ENCODE measurements around the gene BSG.

Gene BSG

GRCh38 chr19:588093-588740 is 15.8 kb downstream of the BSG start:
- TF ChIP-seq POLR2AphosphoS5 (IDR thresholded peaks at IDR 0.05; ENCODE audit: low read depth, low read length) (no peak), TAF1 (IDR thresholded peaks at IDR 0.05; ENCODE audit: borderline replicate concordance, insufficient read depth, low read length) (no peak), FOXP2 (optimal IDR thresholded peaks at IDR 0.05; ENCODE audit: borderline replicate concordance, extremely low read depth, extremely low read length, insufficient read depth) (peak; percentile 39), REST (IDR thresholded peaks at IDR 0.05; ENCODE audit: insufficient read depth in 1 of 2, low read depth in 2 of 2, low read length in 2 of 2) (no peak)

GRCh38 chr19:588741-589692 is 16.6 kb downstream of the BSG start:
- TF ChIP-seq FOXP2 (optimal IDR thresholded peaks at IDR 0.05; ENCODE audit: borderline replicate concordance, extremely low read depth, extremely low read length, insufficient read depth) (no peak), POLR2AphosphoS5 (IDR thresholded peaks at IDR 0.05; ENCODE audit: low read depth, low read length) (no peak), SIN3A (IDR thresholded peaks at IDR 0.05; ENCODE audit: borderline replicate concordance, insufficient read depth, low read length) (no peak), REST (IDR thresholded peaks at IDR 0.05; ENCODE audit: insufficient read depth in 1 of 2, low read depth in 2 of 2, low read length in 2 of 2) (no peak), TAF1 (IDR thresholded peaks at IDR 0.05; ENCODE audit: borderline replicate concordance, insufficient read depth, low read length) (no peak)

DNA sequence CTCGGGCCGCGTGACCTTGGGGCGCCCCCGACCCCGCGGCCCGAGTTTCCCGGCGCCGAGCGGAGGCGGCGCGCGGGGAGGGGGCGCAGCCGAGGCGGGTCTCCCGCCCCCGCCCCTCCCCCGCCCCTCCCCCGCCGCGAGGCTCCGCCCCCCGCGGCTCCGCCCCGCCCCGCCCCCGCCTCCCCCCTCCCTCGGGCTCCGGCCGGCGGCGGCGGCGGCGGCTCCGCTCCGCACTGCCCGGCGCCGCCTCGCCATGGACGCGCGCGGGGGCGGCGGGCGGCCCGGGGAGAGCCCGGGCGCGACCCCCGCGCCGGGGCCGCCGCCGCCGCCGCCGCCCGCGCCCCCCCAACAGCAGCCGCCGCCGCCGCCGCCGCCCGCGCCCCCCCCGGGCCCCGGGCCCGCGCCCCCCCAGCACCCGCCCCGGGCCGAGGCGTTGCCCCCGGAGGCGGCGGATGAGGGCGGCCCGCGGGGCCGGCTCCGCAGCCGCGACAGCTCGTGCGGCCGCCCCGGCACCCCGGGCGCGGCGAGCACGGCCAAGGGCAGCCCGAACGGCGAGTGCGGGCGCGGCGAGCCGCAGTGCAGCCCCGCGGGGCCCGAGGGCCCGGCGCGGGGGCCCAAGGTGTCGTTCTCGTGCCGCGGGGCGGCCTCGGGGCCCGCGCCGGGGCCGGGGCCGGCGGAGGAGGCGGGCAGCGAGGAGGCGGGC is 17.4 kb downstream of the BSG start, which contains the start of gene HCN2:
HCN2 (plus strand) TSS at position 189 of the 703 bp plus-strand sequence; CDS start at position 254, 65 bp downstream.
- TF ChIP-seq FOXP2 (optimal IDR thresholded peaks at IDR 0.05; ENCODE audit: borderline replicate concordance, extremely low read depth, extremely low read length, insufficient read depth) (no peak), POLR2AphosphoS5 (IDR thresholded peaks at IDR 0.05; ENCODE audit: low read depth, low read length) (no peak), TAF1 (IDR thresholded peaks at IDR 0.05; ENCODE audit: borderline replicate concordance, insufficient read depth, low read length) (no peak), SIN3A (IDR thresholded peaks at IDR 0.05; ENCODE audit: borderline replicate concordance, insufficient read depth, low read length) (no peak), REST (IDR thresholded peaks at IDR 0.05; ENCODE audit: insufficient read depth in 1 of 2, low read depth in 2 of 2, low read length in 2 of 2) (no peak)

DNA sequence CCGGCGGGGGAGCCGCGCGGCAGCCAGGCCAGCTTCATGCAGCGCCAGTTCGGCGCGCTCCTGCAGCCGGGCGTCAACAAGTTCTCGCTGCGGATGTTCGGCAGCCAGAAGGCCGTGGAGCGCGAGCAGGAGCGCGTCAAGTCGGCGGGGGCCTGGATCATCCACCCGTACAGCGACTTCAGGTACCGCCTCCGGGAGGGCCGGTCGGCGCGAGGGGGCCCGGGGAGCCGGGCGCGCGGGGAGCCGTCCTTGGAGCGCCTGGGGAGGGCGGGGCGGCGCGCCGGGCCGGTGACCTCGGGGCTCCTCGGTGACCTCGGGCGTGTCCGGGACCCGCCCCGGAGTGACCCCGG is 18.0 kb downstream of the BSG start:
- TF ChIP-seq SIN3A (IDR thresholded peaks at IDR 0.05; ENCODE audit: borderline replicate concordance, insufficient read depth, low read length), result no peak
- TF ChIP-seq REST (IDR thresholded peaks at IDR 0.05; ENCODE audit: insufficient read depth in 1 of 2, low read depth in 2 of 2, low read length in 2 of 2), result peak in 1 of 2 experiments; percentile 49; a peak in 2 of 4 replicates

Measured in PFSK-1 (cell line).